CD4-positive, alpha-beta T cell treated with Interferon alpha-2 for 1 hour (primary cell): Measurements from ENCODE around the gene LZTS2.
A peak's percentile ranks its signal among the peaks of the same experiment; 100 is the strongest.

Experiments used
- DNase-seq, 2 donors: peaks; one replicate each; pipeline ENCODE4 v3.0.0-alpha.2; 2020 to 2022

The LZTS2 gene

DNA sequence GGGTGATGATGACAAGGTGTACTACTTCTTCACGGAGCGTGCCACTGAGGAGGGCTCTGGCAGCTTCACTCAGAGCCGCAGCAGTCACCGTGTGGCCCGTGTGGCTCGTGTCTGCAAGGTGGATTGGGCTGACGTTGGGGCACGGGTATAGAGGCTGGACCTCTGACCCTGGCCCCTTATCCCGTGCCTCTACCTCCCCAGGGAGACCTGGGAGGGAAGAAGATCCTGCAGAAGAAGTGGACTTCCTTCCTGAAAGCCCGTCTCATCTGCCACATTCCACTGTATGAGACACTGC is 20.8 kb upstream of the LZTS2 start:
- DNase-seq, result no peak

DNA sequence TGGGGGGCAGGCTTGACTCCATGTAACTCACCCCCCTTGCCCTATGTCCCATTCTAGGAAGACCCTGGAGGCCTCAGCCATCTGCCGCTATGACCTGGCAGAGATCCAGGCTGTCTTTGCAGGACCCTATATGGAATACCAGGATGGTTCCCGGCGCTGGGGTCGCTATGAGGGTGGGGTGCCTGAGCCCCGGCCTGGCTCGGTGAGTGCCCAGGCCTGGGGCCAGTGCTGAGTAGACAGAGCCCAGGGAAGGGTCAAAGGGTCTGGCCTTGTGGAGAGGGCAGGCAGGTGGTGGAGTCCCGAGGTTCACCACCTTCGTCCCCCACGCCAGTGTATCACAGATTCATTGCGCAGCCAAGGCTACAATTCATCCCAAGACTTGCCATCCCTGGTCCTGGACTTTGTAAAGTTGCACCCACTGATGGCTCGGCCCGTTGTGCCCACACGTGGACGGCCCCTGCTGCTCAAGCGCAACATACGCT is 19.8 kb upstream of the LZTS2 start:
- no peak for DNase-seq

DNA sequence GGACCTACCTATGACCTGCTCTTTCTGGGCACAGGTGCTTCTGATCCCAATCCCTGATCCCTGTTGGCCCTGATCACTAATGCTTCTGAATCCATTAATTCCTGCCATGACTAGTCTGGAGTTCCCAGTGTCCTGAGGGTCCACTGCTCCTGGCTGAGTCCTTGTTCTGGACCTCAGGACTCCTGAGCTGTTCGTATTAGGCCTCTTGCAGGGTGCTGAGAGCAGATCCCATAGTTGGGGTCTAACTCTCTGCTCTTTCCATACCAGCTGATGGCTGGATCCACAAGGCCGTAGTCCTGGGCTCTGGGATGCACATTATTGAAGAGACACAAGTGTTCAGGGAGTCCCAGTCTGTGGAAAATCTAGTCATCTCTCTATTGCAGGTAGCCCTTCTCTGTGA is 19.3 kb upstream of the LZTS2 start:
- DNase-seq, result no peak

DNA sequence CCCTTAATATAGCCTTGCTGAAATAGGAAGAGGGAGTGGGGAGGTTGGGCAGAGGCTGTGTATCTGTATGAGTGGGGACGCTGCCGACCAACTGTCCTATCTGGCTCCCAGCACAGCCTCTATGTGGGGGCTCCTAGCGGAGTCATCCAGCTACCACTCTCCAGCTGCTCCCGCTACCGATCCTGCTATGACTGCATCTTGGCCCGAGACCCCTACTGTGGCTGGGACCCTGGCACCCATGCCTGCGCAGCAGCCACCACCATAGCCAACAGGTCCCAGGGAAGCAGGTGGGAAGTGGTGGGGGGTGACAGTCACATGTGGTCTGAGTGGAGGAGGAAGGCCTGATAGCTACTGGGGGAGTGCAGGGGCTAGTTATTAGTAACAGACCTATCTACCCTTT is 18.9 kb upstream of the LZTS2 start:
- no peak for DNase-seq

DNA sequence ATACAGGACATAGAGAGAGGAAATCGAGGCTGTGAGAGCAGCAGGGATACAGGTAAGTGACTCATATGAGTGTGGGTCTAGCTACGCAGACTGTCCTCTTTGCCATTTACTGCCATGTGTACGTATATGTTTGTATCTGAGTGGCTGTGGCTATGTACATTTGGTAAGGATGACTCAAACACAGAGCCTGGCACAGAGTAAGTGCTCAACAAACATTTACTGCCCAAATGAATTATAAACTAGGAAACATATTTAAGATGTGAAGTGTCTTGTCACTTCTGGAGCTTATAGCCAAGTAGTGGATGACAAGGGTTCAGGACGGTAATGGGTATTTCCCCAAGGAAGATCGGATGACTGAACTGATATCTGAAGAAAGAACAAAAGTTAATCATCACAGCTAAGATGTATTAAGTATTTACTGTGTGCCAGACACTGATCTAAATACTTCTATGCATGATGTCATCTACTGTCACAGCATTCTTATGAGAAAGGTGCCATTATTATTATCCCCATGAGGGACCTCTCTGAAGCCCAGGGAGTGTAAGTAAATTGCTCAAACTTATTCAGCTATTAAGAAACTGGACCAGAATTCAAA is 18.3 kb upstream of the LZTS2 start:
- no peak for DNase-seq

DNA sequence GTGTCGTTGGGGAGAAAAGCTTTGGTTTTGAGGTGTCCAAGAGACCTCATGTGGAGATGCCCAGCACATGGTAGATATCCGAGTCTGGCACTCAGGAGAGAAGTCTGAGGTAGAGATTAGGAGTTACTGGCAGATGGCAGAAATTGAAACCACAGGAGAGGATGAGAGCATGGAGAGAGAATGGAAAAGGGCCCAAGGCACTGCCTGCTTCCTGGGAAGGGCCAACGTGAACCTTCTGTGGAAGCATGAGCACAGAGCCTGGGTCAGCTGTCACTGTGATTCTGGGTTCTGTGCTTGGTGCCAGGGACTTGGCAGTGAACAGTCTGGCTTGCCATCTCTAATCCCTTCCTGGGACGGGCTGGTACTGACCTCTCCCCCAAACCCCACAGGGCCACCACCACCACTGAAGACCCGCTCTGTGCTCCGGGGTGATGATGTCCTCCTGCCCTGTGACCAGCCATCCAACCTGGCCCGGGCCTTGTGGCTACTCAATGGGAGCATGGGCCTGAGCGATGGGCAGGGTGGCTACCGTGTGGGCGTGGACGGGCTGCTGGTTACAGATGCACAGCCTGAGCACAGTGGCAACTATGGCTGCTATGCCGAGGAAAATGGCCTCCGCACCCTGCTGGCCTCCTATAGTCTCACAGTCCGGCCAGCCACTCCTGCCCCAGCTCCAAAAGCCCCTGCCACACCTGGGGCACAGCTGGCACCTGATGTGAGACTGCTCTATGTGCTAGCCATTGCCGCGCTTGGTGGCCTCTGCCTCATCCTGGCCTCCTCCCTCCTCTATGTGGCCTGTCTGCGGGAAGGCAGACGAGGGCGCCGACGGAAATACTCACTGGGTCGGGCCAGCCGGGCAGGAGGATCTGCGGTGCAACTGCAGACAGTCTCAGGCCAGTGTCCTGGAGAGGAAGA is 16.4 kb upstream of the LZTS2 start:
- no peak for DNase-seq

DNA sequence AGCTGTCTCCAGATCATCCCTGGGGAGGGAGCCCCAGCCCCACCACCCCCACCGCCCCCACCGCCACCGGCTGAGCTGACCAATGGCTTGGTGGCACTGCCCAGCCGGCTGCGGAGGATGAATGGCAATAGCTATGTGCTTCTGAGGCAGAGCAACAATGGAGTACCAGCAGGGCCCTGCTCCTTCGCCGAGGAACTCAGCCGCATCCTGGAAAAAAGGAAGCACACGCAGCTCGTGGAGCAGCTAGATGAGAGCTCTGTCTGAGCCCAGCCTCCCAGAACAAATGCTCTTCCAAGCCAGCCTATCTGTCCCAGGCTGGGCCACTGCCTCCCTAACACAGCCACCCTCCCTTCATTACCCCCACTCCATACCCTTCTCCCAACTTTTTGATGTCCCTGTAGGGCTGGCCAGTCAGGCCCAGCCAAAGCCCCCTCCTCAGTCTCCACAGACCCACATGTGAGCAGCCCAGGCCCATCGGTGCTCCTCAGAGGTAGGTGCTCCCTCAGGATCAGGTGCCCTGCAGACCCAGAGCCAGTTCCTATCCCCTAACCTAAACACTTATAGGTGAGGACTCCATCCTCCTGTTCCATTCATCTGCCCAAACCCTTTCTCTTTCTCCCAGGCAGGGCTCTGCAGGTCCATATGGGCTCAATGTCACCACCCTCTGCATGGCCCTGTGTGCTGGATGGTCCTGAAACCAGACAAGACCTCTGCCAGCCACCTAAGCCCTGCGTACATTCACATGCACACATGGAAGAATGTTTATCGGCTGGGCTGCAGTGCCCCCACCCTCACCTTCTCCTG is 15.5 kb upstream of the LZTS2 start:
- DNase-seq, result no peak

DNA sequence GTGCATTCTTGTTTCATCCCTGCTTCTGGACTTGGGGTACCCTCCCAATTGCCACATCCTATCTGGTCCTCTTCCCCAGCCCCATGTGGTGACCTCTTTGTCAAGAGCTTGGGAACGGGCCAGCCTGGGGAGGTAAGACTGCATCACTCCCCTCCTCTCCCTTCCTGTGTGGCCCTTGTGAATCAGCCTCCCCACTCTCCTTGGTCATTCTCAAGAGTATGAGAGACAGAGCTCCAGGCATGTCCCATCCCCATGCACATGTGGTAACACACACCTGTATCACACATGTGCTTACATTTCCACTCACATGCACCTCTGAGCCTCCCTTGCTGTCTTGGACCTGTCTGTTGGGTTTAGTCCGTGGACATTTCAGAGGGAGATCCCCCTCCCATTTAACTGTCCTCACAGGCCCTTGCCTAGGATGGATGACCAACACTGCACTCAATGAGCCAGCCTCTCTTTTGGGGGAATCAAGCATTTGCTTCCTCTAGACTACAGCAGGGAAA is 14.9 kb upstream of the LZTS2 start:
- DNase-seq, result no peak

DNA sequence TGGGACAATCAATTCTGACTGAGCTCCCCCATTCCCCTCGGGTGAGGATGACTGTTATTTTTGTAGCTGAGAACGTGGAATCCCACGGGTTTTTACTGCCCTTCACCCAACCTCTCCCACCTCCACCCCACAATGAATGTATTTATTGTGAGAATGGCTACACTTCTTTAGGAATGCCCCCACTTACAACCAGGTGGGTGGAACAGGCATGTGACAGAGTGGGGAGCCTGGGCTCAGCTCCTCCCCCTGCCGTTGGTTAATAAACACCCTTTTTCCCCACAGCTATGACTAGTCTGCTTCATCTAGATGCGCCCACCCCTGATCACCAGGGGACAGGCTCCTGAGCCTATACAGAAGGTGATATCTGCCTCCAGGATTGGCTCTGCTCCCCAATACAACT is 14.3 kb upstream of the LZTS2 start:
- no peak for DNase-seq

DNA sequence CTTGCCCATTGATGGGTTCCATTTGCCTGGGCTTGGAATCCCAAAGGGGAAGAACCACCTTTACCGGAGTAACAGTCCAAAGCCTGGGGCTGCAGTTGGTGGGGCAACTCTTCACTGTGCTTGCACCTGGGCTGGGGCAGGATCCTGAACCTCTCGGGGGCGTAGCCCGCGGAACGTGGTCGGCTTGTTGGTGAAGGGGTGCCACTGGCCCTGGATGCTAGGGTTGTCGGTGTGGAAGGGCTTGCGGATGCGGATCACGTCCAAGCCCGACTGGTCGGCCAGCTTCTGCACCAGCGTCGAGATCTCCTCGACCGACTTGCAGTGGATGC is 13.0 kb upstream of the LZTS2 start:
- DNase-seq, result no peak

DNA sequence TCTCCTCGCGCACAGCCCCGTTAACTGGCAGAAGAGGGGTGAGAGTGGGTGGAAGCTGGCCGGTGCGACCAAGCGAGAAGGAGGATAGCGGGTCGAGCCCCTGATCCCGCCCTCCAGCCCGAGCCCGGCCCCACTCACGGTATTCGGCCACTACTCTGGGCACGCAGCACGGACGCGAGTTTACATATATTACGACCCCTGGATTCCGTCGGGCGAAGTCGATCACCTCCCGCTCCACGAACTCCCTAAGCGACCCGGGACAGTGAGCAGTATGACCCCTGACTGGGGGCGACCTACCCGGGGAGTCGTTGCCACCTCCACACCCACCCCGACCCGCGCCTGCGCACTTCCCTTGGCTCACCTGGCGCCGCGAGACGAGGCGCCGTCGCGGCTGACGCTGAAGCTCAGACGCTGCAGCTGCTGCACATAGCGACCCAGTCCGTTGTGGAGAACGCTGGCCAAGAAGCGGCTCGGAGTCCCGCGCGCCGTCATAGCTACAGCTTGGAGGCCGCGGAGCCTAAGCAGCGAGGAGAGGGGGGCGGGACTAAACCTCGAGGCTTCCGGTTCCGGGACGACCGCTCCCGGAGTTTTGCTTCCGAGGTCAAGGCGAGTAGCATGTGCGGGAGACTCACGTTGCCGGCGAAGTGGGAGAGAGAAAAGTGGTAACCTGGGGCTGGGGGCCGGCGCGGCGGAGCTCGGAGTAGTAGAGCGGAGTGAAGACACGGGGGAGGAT is 12.5 kb upstream of the LZTS2 start, which contains the start of the genes MRPL43 and TWNK:
Gene MRPL43, minus strand, starts transcription at position 546 of the 733 bp plus-strand sequence. Its CDS starts 54 bp downstream, at position 492.
Gene TWNK, plus strand, starts transcription at position 592 of the 733 bp plus-strand sequence. CDS start 668 bp downstream, outside the sequence.
- peak; percentile 80 to 85 for DNase-seq

DNA sequence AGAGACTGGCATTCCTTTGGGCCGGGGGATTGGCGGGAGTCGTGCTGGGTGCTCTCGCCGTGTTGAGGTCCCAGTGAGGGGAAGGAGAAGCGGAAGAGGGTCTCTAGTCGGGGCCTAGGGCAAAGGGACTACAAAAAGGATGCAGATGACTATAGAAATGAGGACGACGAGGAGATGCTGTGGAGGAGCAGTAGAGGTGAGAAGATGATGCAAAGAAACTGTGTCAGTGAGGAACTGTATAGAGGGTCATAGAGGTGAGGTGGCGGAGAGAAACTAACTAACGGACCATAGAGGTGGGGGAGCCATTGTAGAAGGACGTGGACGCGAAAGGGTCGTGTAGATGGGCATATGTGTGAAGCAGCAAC is 11.9 kb upstream of the LZTS2 start:
- DNase-seq, result no peak

DNA sequence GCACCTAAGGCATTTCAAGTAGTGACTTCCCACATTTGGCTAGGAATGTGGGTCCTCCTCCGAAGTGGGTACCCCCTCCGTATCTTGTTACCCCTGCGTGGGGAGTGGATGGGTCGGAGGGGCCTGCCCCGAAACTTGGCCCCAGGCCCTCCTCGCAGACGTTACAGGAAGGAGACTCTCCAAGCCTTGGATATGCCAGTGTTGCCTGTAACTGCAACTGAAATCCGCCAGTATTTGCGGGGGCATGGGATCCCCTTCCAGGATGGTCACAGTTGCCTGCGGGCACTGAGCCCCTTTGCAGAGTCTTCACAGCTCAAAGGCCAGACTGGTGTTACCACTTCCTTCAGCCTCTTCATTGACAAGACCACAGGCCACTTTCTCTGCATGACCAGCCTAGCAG is 11.4 kb upstream of the LZTS2 start:
- no peak for DNase-seq

DNA sequence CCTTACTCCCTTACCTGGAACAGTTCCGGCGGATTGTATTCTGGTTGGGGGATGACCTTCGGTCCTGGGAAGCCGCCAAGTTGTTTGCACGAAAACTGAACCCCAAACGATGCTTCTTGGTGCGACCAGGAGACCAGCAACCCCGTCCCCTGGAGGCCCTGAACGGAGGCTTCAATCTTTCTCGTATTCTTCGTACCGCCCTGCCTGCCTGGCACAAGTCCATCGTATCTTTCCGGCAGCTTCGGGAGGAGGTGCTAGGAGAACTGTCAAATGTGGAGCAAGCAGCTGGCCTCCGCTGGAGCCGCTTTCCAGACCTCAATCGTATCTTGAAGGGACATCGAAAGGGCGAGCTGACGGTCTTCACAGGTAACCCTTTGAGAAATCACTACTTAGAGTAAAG is 10.5 kb upstream of the LZTS2 start:
- no peak for DNase-seq

DNA sequence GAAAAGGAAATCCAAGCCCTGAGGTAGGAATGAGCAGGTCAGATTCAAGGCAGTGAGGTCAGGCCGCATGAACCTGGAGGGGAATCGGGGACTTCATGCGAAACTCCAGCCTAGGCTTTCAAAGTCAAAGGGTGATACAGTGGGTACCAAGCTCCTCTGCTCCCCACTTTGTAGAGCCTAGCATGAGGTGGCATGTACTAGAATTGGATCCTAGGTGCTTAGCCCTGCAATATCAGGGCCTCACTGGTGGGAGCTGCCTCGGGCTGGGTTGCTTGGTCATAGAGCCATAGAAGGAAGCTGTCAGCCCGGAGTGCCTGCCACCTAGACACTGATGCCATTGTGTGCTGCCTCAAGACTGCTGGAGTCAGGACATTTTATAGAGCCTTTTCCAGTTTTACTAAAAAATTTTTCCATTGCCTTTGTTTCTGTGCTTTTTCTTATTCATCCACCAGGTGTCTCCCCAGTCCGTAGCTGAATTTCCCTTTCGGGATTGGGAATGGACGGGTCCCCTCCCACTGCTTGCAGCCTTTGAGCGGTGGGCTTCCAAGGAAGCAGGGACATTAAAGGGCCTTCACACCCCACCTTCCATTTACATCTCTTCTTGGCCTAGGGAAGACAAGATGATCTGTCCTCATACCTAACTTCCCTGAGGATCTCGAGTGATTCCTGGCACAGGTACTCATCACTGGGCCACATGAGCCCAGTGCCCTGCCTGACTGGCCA is 5.5 kb upstream of the LZTS2 start:
- no peak for DNase-seq

DNA sequence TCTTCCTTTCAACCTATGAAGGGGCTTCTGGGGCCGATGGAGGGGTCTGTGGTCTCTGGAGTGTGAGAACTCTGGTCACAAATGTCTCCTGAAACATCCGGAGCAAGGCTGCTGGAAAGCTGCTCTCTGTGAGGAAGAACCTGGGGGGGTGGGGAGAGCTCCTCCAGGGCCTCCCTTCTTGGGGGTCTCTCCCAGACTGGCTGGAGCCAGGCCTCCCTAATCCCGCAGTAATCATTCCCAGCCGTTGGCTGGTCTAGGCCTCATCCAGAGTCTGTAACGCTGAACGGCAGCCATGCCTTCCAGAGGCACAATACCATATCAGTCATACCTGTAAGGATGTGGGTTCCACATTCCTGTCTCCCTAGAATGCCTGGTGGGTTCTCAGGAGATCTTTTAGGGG is 4.4 kb upstream of the LZTS2 start:
- DNase-seq, result no peak

DNA sequence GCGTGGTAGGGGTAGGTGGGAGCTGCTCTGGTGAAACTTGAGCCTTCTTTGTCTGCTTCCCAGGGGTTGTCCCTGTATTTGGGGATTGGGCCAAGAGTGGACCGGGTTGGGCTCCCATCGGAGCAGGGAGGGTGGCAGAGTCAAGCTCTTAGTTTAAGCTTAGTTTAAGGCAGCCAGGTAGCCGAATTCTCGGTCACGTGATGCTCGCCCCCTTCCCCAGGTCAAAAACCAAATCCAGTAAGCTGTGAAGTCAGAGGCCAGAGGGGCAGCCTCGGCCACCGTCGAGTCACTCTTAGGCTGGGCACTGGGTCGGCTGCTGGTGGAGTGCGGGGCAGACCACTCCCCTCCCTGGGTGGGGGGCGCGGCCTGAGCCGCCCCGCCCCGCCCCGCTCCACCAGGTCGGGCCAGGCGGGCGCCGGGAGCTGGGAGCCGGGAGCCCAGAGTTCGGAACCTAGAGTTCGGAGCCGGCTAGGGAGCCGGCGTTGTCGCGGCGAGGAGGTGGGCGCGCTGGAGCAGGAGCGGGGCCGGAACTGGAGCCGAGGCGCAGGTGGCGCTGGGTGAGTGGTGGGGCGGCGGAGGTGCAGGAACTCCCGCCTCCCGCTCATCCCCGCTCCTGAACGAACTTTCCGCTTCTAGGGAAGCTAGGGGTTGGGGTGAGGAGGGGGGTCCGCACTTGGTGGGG is 2.8 kb upstream of the LZTS2 start:
- DNase-seq, result peak in 1 of 2 donors; percentile 46

DNA sequence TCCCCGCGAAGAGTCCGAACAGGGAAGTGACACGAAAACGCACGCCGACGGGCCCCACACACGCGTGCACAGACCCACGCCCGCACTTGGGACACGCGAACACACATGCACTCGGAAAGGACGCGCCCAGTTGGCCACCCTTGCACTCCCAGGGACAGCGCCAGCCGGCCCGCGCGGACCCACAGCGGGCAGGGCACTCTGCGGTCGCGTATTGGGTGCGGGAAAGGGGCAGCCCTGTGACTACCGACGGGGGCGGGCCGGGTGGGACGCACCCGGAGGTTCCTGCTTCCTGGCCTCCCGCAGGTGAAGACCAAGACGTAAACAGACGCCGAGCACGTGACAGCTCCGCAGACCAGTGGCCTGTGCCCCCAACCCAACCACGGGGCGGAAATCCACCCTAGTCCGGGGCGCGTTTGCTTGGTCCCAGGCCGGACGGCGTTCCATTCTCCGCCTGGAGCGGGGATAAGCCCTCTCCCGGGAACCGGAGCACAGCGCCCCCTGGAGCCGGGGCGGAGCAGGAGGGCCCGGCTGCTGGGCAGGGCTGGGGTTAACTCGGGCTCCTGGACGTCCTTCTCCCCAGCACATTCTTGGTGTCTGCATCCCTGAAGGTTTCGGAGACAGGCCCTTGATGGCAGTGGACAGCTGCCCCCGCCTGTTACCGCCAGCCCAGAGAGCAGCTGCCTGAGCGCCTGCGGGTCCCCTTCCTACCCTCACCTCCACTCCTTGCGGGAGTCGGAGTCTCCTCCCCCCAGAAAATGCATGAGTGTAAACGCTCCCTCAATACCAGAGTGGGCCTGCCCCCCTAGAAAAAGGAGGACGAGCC is 2.0 kb upstream of the LZTS2 start:
- peak; percentile 57 to 72 for DNase-seq

DNA sequence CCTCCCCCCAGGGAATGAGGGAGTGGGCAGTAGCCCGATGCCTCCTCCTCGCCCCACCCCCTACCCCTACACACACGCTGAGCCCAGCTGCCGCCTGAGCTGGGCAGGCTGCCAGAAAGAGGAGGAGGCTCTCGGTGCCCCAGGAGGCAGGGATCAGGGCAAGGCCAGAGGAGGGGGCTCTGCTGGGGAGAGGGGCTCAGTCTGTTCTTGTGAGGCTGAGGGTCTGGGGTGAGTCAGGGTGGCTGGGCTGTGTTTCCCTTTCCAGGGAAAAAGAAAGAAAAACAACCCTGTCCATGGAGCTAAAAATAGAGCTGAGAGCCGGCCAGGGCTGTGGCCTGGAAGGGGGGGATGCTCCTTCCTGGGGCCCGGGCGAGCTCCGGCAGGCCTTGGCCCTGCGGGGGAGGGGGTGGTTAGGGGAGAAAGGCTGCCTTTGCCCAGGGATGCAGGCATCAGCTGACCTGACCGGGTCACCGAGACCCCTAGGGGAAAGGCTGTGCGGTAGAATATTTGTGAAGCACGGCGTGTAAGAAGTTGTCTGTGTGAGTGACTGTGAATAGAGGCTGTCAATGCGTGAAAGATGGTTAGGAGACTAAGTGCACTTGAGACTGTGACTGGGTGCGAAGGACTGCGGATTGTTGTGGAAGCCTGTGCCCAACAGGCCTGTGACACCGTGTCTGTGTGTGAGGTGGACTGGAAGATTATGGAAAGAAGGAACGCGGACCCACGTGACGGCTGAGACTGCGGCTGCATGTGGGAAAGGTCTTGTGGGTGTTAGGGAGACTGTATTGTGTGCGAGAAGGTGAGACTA is 1.2 kb upstream of the LZTS2 start:
- peak; percentile 49 to 67 for DNase-seq
